H1 (cell line): ENCODE results near the gene PHACTR2.

ENCODE experiments used
- EP300 ChIP-seq, 2 experiments: IDR thresholded peaks; 1 replicate in 1 of 2; 2 replicates in 1 of 2; pipeline ENCODE4 v1.6.1; 2011 to 2012; ENCODE audit warnings: low read depth in 2 of 2, low read length in 2 of 2, mild to moderate bottlenecking in 2 of 2, borderline replicate concordance in 1 of 2, inconsistent platforms in 1 of 2, moderate library complexity in 1 of 2
- GTF2F1 ChIP-seq: IDR thresholded peaks from 2 replicates; pipeline ENCODE4 v1.6.1; 2012; ENCODE audit warnings: low read depth, low read length, improper control_type of control experiment, borderline replicate concordance
- MAFK ChIP-seq: IDR thresholded peaks from 2 replicates; pipeline ENCODE4 v1.6.1; 2012; ENCODE audit warnings: low read depth, mild to moderate bottlenecking, improper control_type of control experiment, low read length
- POLR2AphosphoS5 ChIP-seq: IDR thresholded peaks from 2 replicates; pipeline ENCODE4 v1.6.1; 2011; ENCODE audit warnings: low read depth, low read length
- RAD21 ChIP-seq, 2 experiments: IDR thresholded peaks in 1 of 2; conservative IDR thresholded peaks in 1 of 2; 2 replicates each; pipeline ENCODE4 v1.6.1; 2011; ENCODE audit warnings: low read depth in 2 of 2, low read length in 2 of 2, improper control_type of control experiment in 1 of 2, inconsistent platforms in 1 of 2, mild to moderate bottlenecking in 1 of 2, moderate library complexity in 1 of 2
- RBBP5 ChIP-seq: IDR thresholded peaks from 2 replicates; pipeline ENCODE4 v1.7.1; 2012; ENCODE audit warnings: low read depth, mild to moderate bottlenecking, inconsistent platforms, low read length, moderate library complexity, borderline replicate concordance
- SIN3A ChIP-seq, 2 experiments: IDR thresholded peaks in 1 of 2; conservative IDR thresholded peaks in 1 of 2; 2 replicates each; pipeline ENCODE4 v1.6.1; 2011 to 2012; ENCODE audit warnings: low read length in 2 of 2, improper control_type of control experiment in 1 of 2, low read depth in 1 of 2, mild to moderate bottlenecking in 1 of 2
- SIX5 ChIP-seq: IDR thresholded peaks from 2 replicates; pipeline ENCODE4 v1.6.1; 2011; ENCODE audit warnings: mild to moderate bottlenecking, low read depth, low read length
- SRF ChIP-seq: IDR thresholded peaks from 2 replicates; pipeline ENCODE4 v1.6.1; 2011; ENCODE audit warnings: mild to moderate bottlenecking, low read depth, low read length, moderate library complexity
- YY1 ChIP-seq: IDR thresholded peaks from 2 replicates; pipeline ENCODE4 v1.6.1; 2011; ENCODE audit warnings: low read depth, mild to moderate bottlenecking, low read length
- ZNF274 ChIP-seq: IDR thresholded peaks from 2 replicates; pipeline ENCODE4 v1.7.0; 2012; ENCODE audit warnings: low read length, borderline replicate concordance; ENCODE audit errors: extremely low read depth
- TF ChIP-seq, protein P1 (sequence below), 3 experiments: IDR thresholded peaks; 1 replicate in 2 of 3; 2 replicates in 1 of 3; pipeline versions ENCODE4 v1.5.1 to v1.6.1; 2011; ENCODE audit warnings: low read length in 3 of 3, mild to moderate bottlenecking in 3 of 3, inconsistent platforms in 2 of 3, low read depth in 1 of 3, moderate library complexity in 1 of 3; ENCODE audit not compliant: insufficient read depth in 1 of 3; ENCODE audit errors: control extremely low read depth in 1 of 3

DNA sequence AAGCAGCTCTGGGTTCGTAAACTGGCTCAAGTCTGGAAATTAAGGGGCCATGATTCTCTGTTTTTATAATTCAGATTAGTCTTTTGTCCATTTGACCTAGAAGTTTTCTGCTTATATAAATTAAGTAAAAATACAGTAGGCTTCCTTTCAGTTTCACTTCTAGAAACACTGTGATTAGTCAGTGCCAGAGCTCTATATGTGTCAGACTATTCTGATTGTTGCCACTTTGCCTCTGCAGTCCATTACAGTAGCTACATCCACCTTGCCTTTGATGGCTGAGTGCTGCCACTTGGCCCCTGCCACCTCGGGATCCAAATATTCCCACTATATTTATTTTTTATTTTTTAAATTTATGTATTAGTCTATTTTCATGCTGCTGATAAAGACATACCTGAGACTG, 194.4 kb downstream of the PHACTR2 start:
- TF ChIP-seq, protein P1, sequence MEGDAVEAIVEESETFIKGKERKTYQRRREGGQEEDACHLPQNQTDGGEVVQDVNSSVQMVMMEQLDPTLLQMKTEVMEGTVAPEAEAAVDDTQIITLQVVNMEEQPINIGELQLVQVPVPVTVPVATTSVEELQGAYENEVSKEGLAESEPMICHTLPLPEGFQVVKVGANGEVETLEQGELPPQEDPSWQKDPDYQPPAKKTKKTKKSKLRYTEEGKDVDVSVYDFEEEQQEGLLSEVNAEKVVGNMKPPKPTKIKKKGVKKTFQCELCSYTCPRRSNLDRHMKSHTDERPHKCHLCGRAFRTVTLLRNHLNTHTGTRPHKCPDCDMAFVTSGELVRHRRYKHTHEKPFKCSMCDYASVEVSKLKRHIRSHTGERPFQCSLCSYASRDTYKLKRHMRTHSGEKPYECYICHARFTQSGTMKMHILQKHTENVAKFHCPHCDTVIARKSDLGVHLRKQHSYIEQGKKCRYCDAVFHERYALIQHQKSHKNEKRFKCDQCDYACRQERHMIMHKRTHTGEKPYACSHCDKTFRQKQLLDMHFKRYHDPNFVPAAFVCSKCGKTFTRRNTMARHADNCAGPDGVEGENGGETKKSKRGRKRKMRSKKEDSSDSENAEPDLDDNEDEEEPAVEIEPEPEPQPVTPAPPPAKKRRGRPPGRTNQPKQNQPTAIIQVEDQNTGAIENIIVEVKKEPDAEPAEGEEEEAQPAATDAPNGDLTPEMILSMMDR (IDR thresholded peaks at IDR 0.05; ENCODE audit: control extremely low read depth in 1 of 3, insufficient read depth in 1 of 3, low read depth in 1 of 3, low read length in 3 of 3) = no peak
- no peak for TF ChIP-seq SIN3A (conservative IDR thresholded peaks at IDR 0.05 in 1 of 2, IDR thresholded peaks at IDR 0.05 in 1 of 2; ENCODE audit: low read depth in 1 of 2, low read length in 2 of 2)
- TF ChIP-seq GTF2F1 = no peak
- no peak for TF ChIP-seq RAD21 (IDR thresholded peaks at IDR 0.05 in 1 of 2, conservative IDR thresholded peaks at IDR 0.05 in 1 of 2; ENCODE audit: low read depth in 2 of 2, low read length in 2 of 2)
- TF ChIP-seq ZNF274 = no peak
- TF ChIP-seq YY1 = no peak
- no peak for TF ChIP-seq EP300 (IDR thresholded peaks at IDR 0.05; ENCODE audit: borderline replicate concordance in 1 of 2, low read depth in 2 of 2, low read length in 2 of 2)
- TF ChIP-seq SRF = no peak
- no peak for TF ChIP-seq POLR2AphosphoS5
- TF ChIP-seq SIX5 = no peak
- no peak for TF ChIP-seq RBBP5
- TF ChIP-seq MAFK = no peak
